C4-2B (cell line): ENCODE results near the gene HHEX.

Source experiments
- H3K27ac ChIP-seq: fragments of 450-650 bp; 2 replicates; pipeline ENCODE4 v1.5.1; 2017
- ZFX ChIP-seq: fragments of 450-650 bp; IDR thresholded peaks from 2 replicates; pipeline ENCODE4 v1.6.1; 2017
- TF ChIP-seq, protein P1 (sequence below): fragments of 450-650 bp; conservative IDR thresholded peaks from 2 replicates; pipeline ENCODE4 v1.5.1; 2017; ENCODE audit warnings: mild to moderate bottlenecking

Gene HHEX

DNA sequence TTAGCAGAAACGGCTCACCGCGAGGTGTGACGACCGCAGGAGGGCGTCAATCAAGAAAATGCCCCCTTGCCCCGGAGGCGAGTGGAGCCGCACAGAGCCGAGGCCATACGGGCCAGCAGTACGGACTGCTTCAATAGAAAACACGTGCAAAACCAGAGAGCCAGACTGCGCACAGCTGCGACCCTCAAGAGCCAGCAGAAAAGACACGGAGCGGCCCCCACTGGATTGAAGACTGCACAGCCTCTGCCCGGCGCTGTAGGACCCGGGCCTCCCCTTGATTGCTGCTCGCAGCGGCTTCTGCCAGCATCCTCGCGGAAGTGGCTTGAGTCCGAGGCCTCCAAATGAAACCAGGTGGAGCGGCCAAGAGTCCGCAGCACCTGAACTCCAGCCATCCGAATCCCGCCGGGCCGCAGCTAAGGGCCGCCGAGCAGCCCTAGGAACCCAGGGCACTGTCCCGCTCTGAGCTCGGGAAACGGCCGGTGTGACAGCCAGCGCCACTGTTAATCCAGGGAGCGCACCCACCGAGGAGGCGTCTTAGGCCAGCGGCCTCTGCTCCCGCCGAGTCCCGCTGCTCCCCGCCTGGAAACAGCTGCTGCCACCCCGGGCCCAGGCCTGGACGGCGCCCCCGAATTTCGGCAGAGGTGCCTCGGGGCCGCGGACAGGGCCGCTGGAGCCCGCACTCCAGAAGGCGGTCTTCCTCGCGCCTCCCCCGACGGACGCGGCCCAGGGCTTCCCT, 660 bp upstream of the HHEX start:
- H3K27ac ChIP-seq: no peak overlapping the region
- no peak for TF ChIP-seq ZFX
- TF ChIP-seq, protein P1, sequence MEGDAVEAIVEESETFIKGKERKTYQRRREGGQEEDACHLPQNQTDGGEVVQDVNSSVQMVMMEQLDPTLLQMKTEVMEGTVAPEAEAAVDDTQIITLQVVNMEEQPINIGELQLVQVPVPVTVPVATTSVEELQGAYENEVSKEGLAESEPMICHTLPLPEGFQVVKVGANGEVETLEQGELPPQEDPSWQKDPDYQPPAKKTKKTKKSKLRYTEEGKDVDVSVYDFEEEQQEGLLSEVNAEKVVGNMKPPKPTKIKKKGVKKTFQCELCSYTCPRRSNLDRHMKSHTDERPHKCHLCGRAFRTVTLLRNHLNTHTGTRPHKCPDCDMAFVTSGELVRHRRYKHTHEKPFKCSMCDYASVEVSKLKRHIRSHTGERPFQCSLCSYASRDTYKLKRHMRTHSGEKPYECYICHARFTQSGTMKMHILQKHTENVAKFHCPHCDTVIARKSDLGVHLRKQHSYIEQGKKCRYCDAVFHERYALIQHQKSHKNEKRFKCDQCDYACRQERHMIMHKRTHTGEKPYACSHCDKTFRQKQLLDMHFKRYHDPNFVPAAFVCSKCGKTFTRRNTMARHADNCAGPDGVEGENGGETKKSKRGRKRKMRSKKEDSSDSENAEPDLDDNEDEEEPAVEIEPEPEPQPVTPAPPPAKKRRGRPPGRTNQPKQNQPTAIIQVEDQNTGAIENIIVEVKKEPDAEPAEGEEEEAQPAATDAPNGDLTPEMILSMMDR: no peak

DNA sequence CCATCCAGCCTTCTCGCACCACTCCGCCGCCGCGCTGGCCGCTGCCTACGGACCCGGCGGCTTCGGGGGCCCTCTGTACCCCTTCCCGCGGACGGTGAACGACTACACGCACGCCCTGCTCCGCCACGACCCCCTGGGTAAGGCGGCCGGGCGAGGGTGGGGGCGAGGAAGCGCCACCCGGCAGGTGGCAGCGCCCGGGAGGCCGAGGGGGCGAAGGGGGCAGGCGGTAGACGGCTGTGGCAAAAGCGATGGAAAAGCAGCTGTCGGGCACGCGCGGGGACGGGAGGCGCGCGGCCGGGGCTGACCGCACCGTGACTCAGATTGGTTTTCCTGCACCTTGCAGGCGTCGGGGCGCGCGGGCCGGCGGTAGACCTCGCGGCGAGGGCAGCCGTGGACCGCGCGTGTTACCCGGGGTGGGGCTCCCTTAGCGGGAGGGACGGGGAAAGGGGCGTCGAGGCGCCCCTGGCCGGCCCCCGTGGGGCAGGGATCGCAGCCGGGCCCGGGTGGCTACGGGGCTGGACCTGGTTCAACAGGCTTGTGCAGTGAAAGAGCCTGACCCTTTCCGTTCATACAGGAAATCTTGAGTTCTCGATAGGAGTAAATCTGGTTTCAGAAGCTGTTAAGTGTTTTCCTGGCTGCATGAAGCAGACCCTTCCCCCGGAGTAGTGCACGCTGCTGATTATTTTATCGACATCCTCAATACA, 608 bp downstream of the HHEX start:
- TF ChIP-seq ZFX: no peak
- TF ChIP-seq, protein P1: no peak
- H3K27ac ChIP-seq: no peak overlapping the region

DNA sequence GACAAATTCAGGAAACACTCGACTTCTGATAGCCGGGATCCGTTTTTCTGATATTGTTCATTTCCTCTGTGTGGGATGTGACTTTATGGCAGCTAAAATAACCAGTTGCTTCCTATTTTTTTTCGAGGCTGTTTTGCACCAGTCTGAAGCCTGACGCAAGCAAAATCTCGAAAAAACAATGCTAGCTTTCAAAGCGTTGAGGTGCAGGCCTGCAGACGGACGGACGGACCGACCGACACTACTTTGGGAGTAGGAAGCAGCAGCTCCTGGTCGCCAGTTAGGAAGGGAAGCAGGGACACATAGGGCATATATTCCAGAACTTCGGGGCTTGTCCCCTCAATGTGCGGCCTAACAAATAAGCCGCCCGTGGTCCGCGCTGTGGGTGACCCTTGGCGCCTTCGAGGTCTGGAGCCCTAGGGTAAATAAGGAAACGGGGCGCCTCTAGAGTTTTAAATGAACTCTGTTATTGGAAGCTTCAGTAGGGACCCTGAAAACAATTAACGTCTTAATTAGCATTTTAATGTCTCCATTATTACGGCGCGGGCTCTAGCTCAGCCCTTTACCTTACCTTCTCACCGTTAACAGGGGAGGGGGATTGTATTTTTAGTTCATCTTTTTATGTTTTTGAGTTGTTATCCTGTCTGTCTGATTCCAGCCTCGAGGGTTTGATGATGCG, 1.3 kb downstream of the HHEX start:
- TF ChIP-seq, protein P1: no peak
- TF ChIP-seq ZFX: no peak
- H3K27ac ChIP-seq: no peak overlapping the region

DNA sequence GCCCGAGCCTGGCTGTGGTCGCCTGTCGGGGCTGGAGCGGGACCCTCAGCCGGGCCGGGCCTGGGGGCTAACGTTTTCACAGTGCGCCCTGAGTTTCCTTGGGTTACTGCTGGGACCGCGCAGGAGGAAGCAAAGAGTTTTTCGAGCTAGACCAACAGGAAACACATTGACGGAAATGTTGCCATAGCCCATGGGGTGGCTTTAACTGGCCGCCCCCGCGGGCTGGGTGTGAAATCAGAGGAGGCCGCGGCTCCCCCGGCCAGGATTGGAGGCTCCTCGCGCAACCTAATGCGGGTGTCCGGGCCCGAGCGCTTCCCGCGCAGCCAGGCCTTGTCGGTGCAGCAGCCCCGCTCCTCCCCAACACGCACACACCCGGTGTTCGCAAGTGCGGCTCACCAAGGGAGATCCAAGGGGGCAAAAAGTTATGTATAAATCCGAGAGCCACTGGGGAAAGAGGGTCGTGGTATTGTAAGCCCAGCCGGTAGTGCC, 1.9 kb downstream of the HHEX start:
- TF ChIP-seq, protein P1: no peak
- TF ChIP-seq ZFX: no peak
- no peak overlapping the region for H3K27ac ChIP-seq

DNA sequence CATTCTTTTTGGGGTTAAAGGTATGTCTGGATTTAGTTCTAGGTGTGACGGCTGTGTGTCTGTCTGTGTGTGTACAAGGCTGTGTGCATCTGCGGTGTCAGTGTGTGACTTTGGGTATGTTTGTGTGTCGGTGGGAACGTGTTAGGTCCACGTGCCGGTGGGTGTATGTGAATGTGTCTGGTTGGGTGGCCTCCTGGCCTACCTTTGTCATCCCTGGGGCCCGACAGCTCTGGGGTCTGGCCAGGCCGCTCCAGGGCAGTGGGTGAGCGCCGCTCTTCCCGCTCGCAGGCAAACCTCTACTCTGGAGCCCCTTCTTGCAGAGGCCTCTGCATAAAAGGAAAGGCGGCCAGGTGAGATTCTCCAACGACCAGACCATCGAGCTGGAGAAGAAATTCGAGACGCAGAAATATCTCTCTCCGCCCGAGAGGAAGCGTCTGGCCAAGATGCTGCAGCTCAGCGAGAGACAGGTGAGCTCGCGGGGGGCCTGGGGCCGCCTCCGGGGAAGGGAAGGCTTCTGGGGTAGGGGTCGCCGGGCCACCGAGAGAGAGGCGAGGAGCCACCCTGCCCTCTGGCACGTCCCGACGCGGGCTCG, 2.4 kb downstream of the HHEX start:
- no peak overlapping the region; the same call in 1 of the 2 replicates for H3K27ac ChIP-seq
- TF ChIP-seq ZFX: no peak
- TF ChIP-seq, protein P1: no peak

DNA sequence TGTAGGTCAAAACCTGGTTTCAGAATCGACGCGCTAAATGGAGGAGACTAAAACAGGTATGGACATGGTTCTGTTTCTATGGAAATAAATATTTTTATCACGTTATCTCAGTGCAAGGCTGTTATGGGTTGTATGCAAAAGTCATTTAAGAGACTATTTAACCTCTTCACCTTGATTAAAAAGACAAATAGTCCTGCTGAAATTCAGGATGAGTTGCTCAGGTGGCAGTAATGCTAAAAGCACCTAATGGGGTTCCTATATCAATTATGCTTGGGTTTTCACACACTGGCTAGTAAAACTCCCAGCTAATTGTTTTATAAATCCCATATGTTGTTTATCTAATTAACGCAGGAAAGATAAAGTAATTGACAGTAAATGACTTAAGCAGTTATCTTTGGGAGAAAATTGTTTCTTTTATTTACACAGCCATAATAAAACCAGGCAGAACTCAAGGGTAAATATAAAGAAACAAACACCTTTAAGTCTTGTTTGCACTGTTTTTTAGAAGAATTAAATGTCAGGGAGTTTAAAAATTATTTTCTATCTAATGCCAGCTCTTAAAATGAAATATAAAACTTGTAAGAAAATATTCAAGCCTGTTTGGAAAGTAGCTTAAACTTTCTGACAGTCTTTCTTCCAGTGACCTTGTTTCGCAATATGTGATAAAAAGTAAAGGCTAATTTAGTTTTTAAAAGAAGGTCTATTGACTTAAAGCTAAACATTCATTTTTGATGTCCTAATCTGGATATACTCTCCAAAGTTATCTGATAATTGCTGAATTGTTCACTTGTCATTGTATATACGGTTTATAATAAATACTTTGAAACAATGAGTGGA, 3.2 kb downstream of the HHEX start:
- TF ChIP-seq, protein P1: no peak
- no peak for TF ChIP-seq ZFX
- H3K27ac ChIP-seq: no peak overlapping the region; the same call in 1 of the 2 replicates
